GM19023 (cell line): ENCODE data around the gene ACCS.

Experiments used
- ATAC-seq: cut with Tn5 transposase; IDR thresholded peaks from one replicate; pipeline ENCODE4 v1.9.1; 2021; ENCODE audit warnings: mild to moderate bottlenecking, moderate library complexity; ENCODE audit not compliant: unreplicated experiment

The ACCS gene

DNA sequence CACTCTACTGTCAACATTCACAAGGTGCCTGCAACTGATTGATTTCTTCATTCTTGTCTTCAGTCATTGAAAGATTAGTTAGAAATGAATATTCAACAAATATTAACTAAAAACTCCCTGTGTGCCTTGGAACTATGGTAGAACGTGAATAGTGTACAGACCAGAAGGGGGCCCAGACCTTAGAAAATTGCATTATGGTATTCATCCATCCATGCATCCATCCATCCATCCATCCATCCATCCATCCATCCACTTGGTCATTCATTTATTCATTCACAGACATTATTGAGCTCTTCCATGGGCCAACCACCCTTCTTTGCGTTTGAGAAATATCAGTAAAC is 28.4 kb upstream of the ACCS start:
- ATAC-seq: no peak

DNA sequence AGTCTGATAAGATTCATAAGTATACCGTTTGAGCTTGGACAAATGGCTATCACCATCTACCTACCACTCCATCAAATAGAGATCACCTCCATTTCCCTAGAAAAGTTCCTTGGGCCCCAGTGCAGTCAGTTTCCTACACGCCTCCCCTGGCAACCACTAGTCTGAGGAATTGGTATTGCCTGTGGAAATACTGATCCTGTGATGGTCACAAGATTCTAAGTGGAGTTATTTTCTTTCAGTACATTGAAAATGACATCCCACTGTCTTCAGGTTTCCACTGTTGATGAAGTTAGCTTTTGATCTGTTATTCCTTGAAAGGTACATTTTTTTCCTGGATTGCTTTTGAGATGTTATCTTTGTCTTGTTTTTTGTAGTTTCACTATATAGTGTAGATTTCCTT is 22.9 kb upstream of the ACCS start:
- ATAC-seq: no peak

GRCh38 chr11:44046182-44046581 is 19.9 kb upstream of the ACCS start:
- ATAC-seq: no peak

GRCh38 chr11:44047298-44047697 is 18.8 kb upstream of the ACCS start:
- no peak for ATAC-seq

DNA sequence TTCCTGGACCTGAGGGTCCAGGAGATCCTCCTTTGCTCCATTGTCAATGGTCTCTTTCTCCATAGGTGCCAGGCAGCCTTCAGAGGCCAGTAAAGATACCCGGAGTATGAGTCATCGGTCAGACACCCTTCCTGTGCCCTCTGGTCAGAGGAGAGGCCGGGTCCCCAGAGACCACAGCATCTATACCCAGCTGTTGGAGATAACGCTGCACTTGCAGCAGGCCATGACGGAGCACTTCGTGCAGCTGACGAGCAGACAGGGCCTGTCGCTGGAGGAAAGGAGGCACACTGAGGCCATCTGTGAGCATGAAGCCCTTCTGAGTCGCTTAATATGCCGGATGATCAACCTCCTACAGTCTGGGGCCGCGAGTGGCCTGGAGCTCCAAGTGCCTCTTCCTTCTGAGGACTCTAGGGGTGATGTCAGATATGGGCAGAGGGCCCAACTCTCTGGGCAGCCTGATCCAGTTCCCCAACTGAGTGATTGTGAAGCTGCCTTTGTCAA is 18.1 kb upstream of the ACCS start, which contains the start of gene ACCSL:
ACCSL (plus strand) TSS at position 51 of the 501 bp plus-strand sequence; CDS start at position 107, 56 bp downstream.
- ATAC-seq: no peak

DNA sequence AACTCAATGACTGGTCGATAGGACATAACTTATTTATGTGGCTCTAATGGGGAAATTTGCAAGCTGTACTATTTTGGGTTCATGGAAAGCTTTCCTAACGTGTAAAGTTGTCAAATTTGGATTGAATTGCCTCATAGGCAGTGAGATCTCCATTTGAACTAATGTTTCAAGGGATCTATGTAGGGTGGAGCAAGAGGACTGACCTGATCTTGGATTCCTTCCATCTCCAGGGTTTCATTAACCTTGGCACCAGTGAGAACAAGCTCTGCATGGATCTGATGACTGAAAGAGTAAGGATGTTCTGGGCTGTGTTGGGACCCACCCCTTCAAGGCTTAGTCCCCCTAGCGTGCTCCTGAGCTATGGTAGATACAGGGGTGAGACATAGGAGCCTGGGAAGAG is 16.2 kb upstream of the ACCS start:
- no peak for ATAC-seq

GRCh38 chr11:44051171-44051570 is 14.9 kb upstream of the ACCS start:
- ATAC-seq: no peak

GRCh38 chr11:44057340-44057739 is 8.7 kb upstream of the ACCS start:
- no peak for ATAC-seq

- ATAC-seq: no peak
These were observed 7.8 kb upstream of the ACCS start for GRCh38 chr11:44058275-44058674.

GRCh38 chr11:44065161-44065661 is 859 bp upstream of the ACCS start:
- ATAC-seq: no peak

- ATAC-seq: no peak
These were observed 667 bp downstream of the ACCS start for GRCh38 chr11:44066732-44067141.

DNA sequence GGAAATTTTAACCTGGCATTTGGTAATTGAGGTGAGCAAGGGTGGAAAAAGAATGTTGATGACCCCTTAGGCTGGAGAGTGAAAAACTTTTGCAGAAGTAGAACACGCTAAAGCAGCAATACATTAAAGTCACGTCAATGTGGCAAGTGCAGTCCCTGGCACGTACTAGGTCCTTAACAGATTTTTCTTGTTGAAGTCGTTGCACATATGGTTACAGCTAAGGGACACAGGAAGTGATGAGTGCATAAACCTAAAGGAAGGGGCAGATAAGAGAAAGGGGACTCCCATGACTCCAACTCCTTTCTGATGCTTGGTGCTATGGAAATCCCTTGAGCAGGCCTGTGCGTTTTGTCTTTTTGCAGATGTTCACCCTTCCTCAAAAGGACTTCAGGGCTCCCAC is 1.2 kb downstream of the ACCS start:
- ATAC-seq: no peak

- no peak for ATAC-seq
These were observed 2.1 kb downstream of the ACCS start for GRCh38 chr11:44068180-44068579.

- no peak for ATAC-seq
These were observed 5.1 kb downstream of the ACCS start for GRCh38 chr11:44071157-44071556.

- no peak for ATAC-seq
These were observed 6.9 kb downstream of the ACCS start for GRCh38 chr11:44072757-44073658.

- ATAC-seq: no peak
These were observed 12.7 kb downstream of the ACCS start for GRCh38 chr11:44078794-44079193.

DNA sequence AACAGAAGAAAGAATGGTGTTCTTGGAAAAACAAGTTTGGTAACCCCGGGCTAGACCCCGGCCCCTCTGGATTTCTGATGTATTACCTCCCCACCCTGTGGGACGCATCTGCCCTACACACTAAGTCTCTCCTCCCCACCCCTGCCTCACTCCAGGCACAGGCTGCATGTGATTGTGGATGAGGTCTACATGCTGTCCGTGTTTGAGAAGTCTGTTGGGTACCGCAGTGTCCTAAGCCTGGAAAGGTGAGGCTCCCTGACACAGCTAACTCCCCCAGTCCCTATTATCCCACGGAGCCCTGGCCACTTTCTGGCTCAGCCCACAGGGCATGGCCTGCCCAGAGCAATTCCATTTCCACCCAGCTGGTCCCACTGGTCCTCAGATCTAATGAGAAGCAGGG is 13.3 kb downstream of the ACCS start:
- ATAC-seq: no peak

GRCh38 chr11:44080951-44081350 is 14.9 kb downstream of the ACCS start:
- no peak for ATAC-seq

DNA sequence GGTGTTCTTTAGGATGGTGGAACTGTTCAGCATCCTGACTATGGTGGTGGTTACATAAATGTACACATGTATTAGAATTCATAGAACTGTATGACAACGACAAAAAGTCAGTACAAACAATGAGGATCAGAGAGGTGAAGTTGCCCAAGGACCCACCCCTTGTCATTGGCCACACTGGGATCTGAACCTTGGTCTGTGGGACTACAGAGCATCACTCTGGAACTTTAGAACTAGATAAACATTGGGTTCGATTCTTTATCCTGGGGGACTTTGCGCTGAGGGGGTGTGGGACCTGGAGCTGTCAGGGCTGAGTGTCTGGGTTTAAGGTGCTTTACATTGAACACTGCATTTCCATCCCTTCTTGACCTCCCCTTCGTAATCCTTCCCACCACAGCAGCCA is 16.6 kb downstream of the ACCS start:
- ATAC-seq: no peak

DNA sequence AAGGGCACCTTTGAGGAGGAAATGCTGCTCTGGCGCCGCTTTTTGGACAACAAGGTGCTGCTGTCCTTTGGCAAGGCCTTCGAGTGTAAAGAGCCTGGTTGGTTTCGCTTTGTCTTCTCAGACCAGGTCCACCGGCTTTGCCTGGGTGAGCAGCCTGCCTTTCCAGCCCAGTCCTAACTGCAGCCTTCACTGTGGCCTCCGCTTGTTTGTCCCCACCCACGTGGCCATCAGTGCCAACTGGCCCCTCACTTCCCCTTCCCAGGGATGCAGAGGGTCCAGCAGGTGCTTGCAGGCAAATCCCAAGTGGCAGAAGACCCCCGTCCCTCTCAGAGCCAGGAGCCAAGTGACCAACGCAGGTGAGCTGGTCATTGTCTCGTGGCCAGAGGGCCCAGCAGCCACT is 17.4 kb downstream of the ACCS start:
- no peak for ATAC-seq

- no peak for ATAC-seq
These were observed 17.8 kb downstream of the ACCS start for GRCh38 chr11:44083906-44084305.

GRCh38 chr11:44085330-44085729 is 19.3 kb downstream of the ACCS start:
- ATAC-seq: no peak
